Measurements from ENCODE around the gene OR10AD1. TPM values are rescaled to one million over a fixed set of nuclear protein-coding genes. Genes with fewer than 3 reads are reported as not detected.
A peak's percentile ranks its signal among the peaks of the same experiment; 100 is the strongest.
"Not testable (repeated sequence)": the region's sequence is repeated elsewhere in the genome, so short reads cannot be mapped to it uniquely, and the experiment has no call there.

The OR10AD1 gene
- total RNA-seq, 1 donor = not detected

DNA sequence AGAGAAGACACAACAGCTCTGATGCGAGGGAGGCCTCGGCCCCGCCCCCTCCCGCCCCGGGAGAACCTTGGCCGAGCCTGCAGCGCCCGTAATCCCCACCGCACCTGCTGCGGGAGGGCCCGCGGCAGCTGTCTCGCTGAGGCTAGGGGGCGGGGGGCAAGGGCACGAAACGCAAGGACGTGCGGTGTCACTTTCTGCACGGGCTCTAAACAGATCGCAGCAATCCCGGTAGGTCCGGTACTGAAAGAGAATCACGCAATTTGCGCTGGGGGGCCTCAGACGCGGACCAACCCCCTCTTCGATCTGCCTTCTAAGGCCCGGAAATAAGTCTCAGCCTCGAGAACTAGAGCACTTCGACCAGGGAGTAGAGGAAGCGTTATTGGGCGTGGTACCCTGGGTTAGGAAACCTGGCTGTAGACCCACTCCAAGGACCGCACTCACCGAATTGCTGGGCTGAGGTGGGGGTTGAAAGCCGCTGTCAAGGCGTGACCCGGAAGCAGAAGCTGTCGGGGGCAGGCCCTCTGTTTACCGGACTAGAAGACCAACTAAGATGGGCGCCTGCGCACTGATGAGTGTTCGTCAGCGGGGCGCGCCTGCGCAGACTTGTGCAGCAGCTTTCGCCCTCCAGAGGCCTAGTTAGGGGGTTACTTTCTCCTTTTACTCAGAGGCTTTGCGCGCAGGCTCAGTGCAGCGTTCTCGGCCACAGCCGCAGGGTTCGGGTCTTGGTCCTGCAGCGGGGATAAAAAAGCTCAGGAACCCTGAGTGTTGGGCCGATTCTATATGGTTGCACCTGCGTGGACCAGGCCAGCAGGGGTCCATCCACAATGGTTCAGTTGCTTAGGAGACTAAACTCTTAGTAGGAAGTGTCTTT is 45.8 kb downstream of the OR10AD1 start, which contains the start of gene ASB8:
Gene ASB8, minus strand, starts transcription at position 498 of the 871 bp plus-strand sequence. CDS start 4,019 bp downstream, outside the sequence.
- peak within 1 kb of the TSS; percentile 88 for H3K4me3 ChIP-seq (ENCODE audit: low read length)
- no peaks in the 10 kb centered on the region for H3K27me3 ChIP-seq (ENCODE audit: insufficient read depth, low read length)
- no peaks in the 10 kb centered on the region for H3K9me3 ChIP-seq (ENCODE audit: low read depth, low read length)
- peaks cover 23% of the 10 kb centered on the region for H3K4me1 ChIP-seq (ENCODE audit: insufficient read depth, low read length)

DNA sequence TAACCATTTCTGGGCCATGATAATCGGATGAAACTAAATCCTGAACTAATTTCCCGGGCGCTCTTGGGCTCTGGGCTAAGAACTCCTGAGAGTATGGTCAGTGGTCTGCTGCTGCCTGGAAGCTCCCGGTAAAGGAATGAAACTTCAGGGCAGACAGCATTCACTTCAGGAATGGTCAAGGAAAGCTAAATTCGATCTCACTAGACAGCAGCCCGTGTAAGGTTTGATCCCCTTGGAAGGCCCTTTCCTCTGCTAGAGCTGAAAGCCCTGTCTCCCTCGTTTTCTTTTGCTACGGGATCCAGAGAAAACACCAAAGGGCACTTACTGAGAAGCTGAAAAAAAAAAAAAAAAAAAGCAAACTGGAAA is 46.5 kb downstream of the OR10AD1 start:
- Histone ChIP-seq H3K4me3 (ENCODE audit: low read length) (peak overlapping the region; percentile 88), H3K4me1 (ENCODE audit: insufficient read depth, low read length) (peaks cover 23% of the 10 kb centered on the region), H3K9me3 (ENCODE audit: low read depth, low read length) (no peaks in the 10 kb centered on the region), H3K27me3 (ENCODE audit: insufficient read depth, low read length) (no peaks in the 10 kb centered on the region)

GRCh38 chr12:48155786-48156185 is 47.3 kb downstream of the OR10AD1 start:
- not testable (repeated sequence) for H3K9me3 ChIP-seq (ENCODE audit: low read depth, low read length); H3K4me3 ChIP-seq (ENCODE audit: low read length); H3K27me3 ChIP-seq (ENCODE audit: insufficient read depth, low read length)
- H3K4me1 ChIP-seq (ENCODE audit: insufficient read depth, low read length) = peaks cover 23% of the 10 kb centered on the region

Other genes with a start within 250 kb of the OR10AD1 start
- gene TMEM106C, start 239.7 kb downstream of the OR10AD1 start, total RNA-seq = 17.3 TPM
- not detected for gene COL2A1, start 198.8 kb downstream of the OR10AD1 start, total RNA-seq
- gene SENP1, start 97.2 kb downstream of the OR10AD1 start, total RNA-seq = 52.9 TPM
- 4.3 TPM for gene PFKM, start 83.9 kb downstream of the OR10AD1 start, total RNA-seq
- gene ASB8, start 45.8 kb downstream of the OR10AD1 start, total RNA-seq = 47.3 TPM
- gene CCDC184, start 19.6 kb downstream of the OR10AD1 start, total RNA-seq = 0.63 TPM
- gene ZNF641, start 147.6 kb upstream of the OR10AD1 start, total RNA-seq = 19.9 TPM

All from mononuclear cell (primary cell).